ENCODE data around the gene HCN4.

HCN4 gene

DNA sequence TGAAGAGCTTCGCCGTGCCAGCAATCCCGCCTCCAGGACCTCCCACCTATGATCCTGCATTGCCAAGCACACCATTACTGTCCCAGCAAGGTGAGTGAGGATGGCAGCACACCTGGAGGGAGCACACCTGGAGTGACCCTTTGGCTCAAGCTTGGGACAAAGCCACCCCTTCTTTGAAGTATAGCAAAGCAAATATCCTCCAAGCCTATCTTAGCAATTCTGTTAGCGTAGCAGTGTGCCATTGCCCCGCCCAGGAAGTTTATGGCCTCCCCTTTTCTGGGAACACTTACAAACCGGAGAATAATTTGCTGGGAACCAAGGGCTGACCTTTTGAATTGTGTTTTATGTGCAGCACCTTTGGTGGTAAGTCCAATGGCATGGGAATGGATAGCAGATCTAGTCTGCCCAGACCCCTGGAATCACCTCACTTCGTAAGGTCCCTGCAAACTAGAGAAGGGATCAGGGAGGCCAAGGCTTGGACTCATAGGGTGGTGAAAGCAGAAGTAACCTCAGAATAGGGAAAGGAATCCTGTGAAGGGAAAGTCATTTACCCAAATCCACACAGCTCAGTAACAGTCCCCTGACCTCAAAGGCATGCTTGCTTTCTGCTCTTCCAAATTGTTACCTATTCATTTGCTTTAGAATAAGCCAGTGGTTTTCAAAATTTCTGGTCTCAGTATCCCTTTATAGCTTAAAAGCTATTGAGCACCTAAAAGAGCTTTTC is 70.1 kb downstream of the HCN4 start:
- no peak for DNase-seq (ENCODE audit: low spot score)
- TF ChIP-seq, protein P1, sequence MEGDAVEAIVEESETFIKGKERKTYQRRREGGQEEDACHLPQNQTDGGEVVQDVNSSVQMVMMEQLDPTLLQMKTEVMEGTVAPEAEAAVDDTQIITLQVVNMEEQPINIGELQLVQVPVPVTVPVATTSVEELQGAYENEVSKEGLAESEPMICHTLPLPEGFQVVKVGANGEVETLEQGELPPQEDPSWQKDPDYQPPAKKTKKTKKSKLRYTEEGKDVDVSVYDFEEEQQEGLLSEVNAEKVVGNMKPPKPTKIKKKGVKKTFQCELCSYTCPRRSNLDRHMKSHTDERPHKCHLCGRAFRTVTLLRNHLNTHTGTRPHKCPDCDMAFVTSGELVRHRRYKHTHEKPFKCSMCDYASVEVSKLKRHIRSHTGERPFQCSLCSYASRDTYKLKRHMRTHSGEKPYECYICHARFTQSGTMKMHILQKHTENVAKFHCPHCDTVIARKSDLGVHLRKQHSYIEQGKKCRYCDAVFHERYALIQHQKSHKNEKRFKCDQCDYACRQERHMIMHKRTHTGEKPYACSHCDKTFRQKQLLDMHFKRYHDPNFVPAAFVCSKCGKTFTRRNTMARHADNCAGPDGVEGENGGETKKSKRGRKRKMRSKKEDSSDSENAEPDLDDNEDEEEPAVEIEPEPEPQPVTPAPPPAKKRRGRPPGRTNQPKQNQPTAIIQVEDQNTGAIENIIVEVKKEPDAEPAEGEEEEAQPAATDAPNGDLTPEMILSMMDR (IDR thresholded peaks at IDR 0.05; ENCODE audit: extremely low read depth, missing control alignments): no peak

DNA sequence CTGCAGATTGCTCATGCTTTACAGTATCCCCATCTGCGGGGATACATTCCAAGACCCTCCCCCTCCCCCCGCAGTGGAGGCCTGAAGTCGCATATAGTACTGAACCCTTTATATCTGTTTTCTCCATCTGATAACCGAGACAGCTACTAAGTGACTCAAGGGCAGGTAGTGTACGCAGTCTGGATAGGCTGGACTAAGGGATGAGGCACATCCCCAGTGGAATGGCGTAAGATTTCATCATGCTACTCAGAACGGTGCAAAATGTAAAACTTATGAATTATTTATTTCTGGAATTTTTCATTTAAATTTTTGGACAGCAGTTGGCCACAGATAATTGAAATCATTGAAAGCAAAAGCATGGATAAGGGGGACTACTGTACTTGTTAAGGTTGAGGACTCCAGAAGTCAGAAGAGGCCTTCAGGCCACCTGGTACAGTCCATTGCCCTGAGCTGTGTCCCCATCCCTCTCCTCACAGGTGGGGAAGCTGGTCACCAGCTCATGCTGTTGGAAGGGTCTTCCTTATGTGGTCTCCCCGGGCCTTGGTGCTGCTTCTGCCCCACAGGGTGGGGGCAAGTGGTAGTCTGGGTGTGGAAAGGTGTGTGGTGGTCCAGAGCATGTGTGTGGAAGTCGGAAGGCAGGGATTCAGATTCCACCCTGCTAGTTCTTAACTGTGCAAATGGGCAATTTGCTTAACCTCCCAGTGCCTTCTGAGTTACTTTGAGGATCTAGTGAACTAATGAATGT is 72.0 kb downstream of the HCN4 start:
- TF ChIP-seq, protein P1 (IDR thresholded peaks at IDR 0.05; ENCODE audit: extremely low read depth, missing control alignments): no peak
- DNase-seq (ENCODE audit: low spot score): no peak

DNA sequence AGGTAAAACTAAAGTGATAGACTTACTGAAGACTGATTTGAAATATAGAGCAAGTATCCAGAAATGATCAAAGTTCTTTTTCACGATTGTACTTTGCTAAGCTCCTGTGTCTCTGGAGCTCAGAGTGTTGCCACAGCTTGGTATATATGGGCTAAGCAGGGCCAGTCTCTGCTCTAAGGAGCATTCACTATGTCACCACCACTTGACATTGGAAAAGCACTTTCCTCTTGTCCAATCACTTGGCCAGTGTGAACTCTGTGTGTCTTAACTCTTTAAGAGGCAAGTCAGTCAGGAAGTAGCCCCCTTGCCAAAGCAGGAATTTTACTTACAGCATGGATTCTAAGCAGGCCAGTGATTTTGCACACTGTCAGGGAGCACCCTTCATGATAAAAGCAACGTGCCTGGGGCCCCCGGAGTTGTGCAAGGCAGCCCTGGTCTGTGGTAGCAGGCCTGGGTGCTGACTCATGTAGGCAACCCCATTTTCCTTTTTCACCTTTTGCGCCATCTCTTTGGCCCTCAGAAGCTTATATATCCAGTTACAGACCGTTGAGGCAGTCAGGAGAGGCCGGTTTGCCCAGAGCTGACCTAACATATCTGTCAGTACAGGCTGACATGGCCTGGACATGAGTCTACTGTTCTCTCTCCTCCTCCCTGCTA is 73.0 kb downstream of the HCN4 start:
- TF ChIP-seq, protein P1 (IDR thresholded peaks at IDR 0.05; ENCODE audit: extremely low read depth, missing control alignments): no peak
- DNase-seq (ENCODE audit: low spot score): no peak

DNA sequence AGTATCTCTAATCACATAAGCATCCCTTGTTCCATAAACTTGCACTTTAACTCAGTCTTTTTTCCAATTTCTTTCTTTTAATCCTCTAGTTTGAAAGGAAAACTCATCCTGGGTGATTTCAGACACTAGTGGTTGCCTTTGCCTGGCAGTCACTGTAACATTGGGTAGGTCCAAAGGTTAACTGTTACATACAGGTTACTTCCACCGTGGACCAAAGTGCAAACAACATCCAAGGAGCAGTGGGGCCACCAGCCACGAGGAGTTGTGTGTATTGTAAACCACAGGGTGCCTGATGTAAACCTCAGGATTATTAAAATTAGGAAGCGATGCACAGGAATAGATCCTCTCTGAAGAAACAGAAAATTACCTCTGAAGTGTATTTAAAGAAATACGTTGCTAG is 75.0 kb downstream of the HCN4 start:
- TF ChIP-seq, protein P1 (IDR thresholded peaks at IDR 0.05; ENCODE audit: extremely low read depth, missing control alignments): no peak
- DNase-seq (ENCODE audit: low spot score): no peak

DNA sequence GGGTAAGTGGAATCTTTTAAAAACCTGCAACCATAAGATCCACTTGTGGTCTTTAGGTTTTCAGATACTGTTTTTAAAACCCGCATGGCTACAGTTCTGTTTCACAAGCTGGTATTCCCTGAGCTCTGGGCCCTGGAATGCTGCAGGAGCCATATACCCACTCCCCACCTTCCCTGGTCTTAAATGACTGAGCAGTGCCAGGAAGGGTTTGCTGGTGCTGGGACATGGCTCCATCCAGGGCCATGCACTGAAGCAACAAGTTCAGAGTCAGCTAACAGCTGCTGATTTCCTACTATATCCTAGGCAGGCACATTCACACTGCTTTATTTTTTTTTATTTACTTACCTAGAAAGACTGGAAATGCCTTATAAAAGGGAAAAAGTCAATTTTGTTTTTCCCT is 77.3 kb downstream of the HCN4 start:
- TF ChIP-seq, protein P1 (IDR thresholded peaks at IDR 0.05; ENCODE audit: extremely low read depth, missing control alignments): no peak
- DNase-seq (ENCODE audit: low spot score): no peak

DNA sequence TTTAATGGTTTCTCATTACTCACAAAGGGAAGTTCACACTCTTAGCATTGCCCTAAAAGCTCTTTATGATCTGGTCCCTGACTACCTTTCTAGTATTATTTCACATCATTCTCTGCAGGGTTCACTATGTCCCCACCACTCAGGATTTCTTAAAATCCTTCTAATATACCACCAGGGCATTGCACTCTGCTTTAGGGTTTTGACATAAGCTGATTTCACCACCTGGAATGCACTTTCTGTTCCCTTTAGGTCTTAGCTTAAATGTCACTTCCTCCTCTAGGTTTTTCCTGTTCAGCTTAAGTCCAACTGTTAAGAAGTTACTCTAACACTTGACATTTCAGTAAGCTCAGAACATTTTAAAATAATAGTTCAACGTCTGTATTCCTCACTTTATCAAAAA is 81.7 kb downstream of the HCN4 start:
- TF ChIP-seq, protein P1 (IDR thresholded peaks at IDR 0.05; ENCODE audit: extremely low read depth, missing control alignments): no peak
- DNase-seq (ENCODE audit: low spot score): no peak

DNA sequence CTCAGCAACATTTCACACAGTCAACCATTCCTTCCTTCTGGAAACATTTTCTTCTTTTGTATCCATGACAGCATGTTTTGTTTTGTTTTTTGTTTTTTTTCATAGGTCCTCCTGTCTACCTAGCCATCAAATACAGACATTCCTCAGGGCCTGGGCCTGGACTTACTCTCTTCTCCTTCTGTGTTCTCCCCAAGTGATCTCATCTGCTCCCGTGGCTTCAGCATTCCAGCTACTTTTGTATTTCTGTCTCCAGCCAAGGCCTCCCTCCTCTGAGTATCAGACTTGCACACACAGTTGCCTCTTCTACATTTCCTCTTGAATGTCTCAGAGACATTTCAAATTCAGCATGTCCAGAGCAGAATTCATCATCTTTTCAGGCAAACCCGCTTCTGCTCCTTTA is 82.4 kb downstream of the HCN4 start:
- DNase-seq (ENCODE audit: low spot score): no peak
- TF ChIP-seq, protein P1 (IDR thresholded peaks at IDR 0.05; ENCODE audit: extremely low read depth, missing control alignments): no peak
